DMS53 treated with DMSO at 0.1 percent for 48 hours (cell line): ENCODE measurements around the gene SLC35C1.

Experiments
- DNase-seq: peaks from one replicate; lab custom pipeline; 2025; ENCODE audit not compliant: unreplicated experiment; lab: John Stamatoyannopoulos, UW

The SLC35C1 gene

GRCh38 chr11:45804761-45805304, at the start of gene SLC35C1:
SLC35C1 (plus strand) TSS chr11:45805149; CDS start chr11:45805802, 653 bp downstream.
- peak; percentile 80 for DNase-seq

GRCh38 chr11:45755281-45755859, 49.6 kb upstream of the SLC35C1 start:
- DNase-seq, result no peak

DNA sequence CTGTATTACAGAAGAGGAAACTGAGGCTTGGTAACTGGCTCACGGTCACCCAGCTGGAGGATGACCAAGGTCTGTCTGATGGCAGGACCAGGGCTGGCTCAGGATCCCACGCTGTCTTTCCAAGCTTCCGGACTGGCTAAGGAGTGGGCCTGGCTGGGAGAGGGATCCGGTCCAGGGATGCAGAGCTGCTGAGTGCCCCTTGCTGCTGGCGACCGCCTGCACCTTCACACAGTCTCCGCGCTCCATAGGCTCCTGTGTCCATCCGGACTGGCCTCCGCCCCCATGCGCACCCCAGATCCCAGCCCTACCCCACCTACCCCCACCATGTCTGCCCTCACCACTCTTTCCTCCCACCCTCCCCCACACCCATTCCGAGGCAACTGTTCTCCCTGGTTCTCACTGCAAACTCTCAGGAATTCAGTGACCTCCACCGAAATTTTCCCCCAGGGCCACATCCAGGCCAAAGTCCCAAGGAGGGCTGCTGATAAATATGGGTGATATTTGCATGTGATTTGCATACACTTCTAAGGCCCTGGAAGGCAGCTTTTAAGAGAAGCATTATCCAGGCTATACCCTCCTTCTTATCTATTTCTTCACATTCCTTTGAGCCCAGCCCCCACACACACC, 48.5 kb upstream of the SLC35C1 start:
- DNase-seq, result no peak

DNA sequence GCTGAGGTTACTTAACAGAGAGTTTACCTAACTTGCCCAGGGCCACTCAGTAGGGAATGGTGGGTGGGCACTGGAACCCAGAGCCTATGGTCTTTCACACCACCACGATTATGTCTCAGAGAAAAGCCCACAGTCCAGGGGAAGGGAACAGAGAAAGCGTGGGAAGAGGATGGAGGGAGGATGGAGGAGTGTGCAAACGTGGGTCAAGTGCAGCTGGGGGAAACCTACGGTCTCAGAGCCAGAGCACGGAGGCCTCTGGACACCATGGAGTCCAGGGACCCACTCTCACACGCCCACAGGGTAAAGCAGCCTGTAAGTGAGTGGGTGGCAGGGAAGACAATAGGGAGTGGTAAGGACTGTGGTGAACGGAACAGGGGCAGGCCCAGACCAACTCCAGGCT, 47.3 kb upstream of the SLC35C1 start:
- DNase-seq, result no peak

GRCh38 chr11:45761659-45762058, 43.3 kb upstream of the SLC35C1 start:
- no peak for DNase-seq

DNA sequence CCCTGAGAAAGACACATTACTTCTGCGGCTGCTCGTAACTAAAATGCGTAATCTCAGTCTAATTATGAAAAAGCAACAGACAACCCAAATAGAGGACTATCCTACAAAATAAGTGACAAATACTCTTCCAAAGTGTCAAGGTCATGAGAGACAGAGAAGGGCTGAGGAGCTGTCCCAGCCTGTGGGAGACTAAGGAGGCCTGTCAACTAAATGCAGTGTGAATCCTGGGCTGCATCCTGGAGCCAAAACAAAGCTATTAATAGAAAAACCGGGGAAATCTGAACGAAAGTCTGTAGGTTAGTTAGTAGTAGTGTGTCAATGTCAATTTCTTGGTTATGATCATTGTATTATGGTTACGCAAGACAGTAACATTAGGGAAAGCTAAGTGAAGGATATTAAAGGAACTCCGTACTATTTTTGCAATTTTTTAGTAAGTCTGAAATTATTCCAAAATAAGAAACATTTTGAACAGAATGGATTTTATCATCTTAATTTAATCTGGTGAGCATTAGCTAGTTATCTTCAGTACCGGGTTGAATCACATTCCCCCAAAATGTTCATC, 39.8 kb upstream of the SLC35C1 start:
- no peak for DNase-seq

DNA sequence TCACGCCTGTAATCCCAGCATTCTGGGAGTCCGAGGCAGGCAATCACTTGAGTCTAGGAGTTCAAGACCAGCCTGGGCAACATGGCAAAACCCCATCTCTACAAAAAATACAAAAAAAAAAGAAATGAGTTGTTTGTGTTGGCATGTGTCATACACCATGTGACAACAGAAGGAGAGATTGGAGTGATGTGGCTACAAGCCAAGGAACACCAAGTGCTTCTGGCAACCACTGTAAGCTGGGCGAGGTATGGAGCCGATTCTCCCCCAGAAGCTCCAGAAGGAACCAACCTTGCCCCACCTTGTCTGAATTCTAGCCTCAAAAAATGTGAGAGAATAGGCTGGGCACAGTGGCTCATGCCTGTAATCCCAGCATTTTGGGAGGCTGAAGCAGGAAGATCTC, 39.1 kb upstream of the SLC35C1 start:
- no peak for DNase-seq

- no peak for DNase-seq
These were observed 38.5 kb upstream of the SLC35C1 start for GRCh38 chr11:45766469-45766868.

DNA sequence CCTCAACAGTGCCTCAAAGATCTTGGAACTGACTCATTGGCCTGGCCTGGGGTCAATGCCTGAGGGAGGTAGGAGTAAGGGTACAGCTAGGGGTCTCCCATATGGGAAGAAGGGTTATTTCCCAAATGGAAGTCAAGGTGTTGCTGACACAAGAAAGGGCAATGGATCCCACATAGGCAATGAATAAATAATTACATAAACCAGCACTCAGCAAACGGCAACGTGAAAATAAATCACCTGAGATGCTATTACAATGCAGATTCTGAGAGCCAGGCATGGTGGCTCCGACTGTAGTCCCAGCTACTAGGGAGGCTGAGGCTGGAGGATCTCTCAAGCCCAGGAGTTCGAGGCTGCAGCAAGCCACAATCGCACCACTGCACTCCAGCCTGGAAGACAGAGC, 36.5 kb upstream of the SLC35C1 start:
- no peak for DNase-seq

- no peak for DNase-seq
These were observed 35.0 kb upstream of the SLC35C1 start for GRCh38 chr11:45769960-45770359.

GRCh38 chr11:45771193-45771565, 33.8 kb upstream of the SLC35C1 start:
- no peak for DNase-seq

- peak; percentile 39 for DNase-seq
These were observed 33.1 kb upstream of the SLC35C1 start for GRCh38 chr11:45771566-45772448.

GRCh38 chr11:45772449-45772774, 32.5 kb upstream of the SLC35C1 start:
- DNase-seq, result no peak

- no peak for DNase-seq
These were observed 31.8 kb upstream of the SLC35C1 start for GRCh38 chr11:45772986-45773785.

GRCh38 chr11:45773786-45774655, 30.9 kb upstream of the SLC35C1 start:
- DNase-seq, result no peak

GRCh38 chr11:45774786-45775185, 30.2 kb upstream of the SLC35C1 start:
- DNase-seq, result no peak

GRCh38 chr11:45777127-45777969, 27.6 kb upstream of the SLC35C1 start:
- no peak for DNase-seq

DNA sequence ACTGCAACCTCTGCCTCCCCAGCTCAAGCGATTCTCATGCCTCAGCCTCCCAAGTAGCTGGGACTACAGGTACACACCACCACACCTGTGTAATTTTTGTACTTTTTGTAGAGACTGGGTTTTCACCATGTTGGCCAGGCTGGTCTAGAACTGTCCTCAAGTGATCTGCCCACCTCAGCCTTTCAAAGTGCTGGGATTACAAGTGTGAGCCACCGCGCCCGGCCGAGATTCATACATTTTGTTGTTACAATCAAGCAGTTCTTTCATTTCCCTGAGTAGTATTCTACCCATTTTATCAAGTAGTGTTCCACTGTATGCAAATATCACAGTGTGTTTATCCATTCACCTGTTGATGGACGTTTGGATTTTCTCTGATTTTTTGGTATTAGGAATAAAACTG, 26.6 kb upstream of the SLC35C1 start:
- DNase-seq, result no peak

DNA sequence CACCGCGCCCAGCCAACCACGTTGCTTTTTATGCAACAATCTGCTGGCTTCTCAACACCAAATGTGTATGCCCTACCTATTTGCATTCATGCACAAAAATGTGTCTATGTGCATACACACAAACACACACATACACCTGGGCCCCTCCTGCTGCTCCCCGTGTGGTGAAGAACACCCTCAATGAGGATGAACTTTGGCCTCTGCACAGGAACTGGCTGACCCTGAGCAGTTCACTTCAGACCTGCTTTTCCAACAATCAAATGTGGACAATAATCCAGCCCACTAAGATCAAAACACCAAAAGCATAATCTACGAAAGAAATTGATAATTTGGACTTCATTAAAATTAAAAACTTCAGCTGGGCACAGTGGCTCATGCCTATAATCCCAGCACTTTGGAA, 25.3 kb upstream of the SLC35C1 start:
- DNase-seq, result no peak
